Mucosa of gallbladder (tissue), 1 donor: ENCODE measurements around the gene ITGBL1. TPM values are rescaled to one million over a fixed set of nuclear protein-coding genes. Genes with fewer than 3 reads are reported as not detected.
"Not testable (repeated sequence)": the region's sequence is repeated elsewhere in the genome, so short reads cannot be mapped to it uniquely, and the experiment has no call there.

Source experiments
- DNase-seq: peaks from one replicate; pipeline ENCODE4 v3.0.0-alpha.2; 2020; ENCODE audit warnings: low spot score
- total RNA-seq: library from RNA; stranded (reverse); gene quantifications from one replicate; pipeline ENCODE4 v1.2.1, GENCODE V29; 2021
- donor health status: DM: no; HTN: no; CAD: no.

The ITGBL1 gene
- total RNA-seq, 1 donor from 2014 or later = 16.2 TPM

- no peak for DNase-seq
Measured at GRCh38 chr13:101511766-101512165, 59.3 kb downstream of the ITGBL1 start.

DNA sequence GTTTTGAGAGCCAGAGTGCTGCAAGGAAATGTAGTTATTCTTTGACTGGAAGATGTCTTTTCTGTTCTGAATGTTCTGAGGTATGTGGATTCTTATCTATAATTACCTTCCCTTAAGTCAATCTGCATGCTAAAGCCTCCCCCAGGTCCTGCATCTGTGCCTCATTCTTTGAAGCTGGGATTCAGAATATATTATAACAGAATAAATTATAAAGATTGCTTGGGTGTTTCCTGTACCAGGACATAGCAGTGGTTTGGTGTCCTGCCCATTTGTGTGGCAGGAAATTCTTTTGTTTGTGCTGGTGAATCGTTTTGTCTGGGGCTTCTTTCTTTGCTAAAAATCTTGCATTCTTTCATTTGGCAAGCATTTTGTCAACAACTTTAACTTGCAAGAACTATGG, 60.2 kb downstream of the ITGBL1 start:
- no peak for DNase-seq

DNA sequence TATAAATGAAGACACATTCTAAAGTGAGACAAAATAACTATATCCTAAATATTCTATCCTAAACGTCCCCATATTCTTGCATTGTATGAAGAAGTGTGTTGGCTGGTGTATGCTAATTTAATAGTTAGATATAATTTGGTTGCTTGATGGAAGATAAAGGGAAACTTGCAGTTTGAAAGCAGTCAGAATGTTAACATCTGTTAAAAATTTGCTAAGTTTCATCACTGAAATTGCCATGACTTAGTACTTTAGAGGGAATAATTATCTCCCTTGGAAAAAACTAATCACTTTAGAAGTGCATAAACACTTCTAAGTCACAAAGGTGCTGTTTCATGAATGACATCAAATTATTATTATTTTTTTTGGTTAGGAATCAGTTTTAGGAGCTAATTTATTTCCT, 61.6 kb downstream of the ITGBL1 start:
- no peak for DNase-seq

DNA sequence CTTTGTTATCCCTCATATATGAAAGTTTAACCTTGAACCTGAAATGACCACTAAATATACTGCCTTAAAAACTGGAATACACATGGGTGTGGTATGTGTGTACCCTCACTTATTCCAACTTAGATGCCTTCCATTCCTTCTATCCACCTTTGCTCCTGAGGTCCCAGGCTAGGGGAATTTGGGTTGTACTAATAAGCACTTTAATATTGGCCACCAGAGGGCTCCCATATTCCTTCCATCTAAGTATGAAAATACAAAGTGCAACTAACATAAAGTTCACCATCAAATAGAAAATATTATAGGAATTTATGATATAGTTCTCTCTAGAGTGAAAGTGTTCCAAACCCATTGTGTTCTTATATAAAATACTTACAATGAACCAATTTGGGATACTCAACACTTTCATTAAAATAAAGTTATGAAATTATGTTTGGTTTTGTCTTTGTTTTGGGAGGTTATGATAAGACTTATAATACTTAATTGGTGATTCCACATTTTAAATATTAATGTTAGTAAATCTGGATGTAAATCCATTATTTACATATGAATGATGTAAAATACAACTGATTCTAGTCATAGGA, 62.3 kb downstream of the ITGBL1 start:
- peak; percentile 36 for DNase-seq

GRCh38 chr13:101515504-101515903, 63.0 kb downstream of the ITGBL1 start:
- no peak for DNase-seq

GRCh38 chr13:101516262-101516661, 63.8 kb downstream of the ITGBL1 start:
- DNase-seq = no peak

DNA sequence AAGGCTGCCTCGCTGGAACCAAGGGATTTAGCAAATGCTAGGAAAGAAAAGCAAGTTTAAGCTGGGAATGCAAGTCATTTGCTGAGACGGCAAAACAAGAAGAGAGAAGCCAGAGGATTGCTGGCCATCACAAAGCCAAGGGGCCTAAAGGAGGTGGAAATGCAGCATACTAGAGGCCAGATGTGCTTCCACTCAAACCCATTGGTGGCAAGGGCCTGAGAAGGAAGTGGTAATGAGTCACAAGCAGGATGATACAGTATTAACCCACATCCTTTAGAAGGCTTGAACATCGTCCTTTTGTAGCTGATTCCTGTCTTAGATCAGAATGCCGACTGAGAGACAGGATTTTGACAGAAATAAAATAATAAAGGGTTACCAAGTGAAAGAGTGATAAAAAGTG, 68.2 kb downstream of the ITGBL1 start:
- no peak for DNase-seq

- no peak for DNase-seq
Measured at GRCh38 chr13:101521371-101521770, 68.9 kb downstream of the ITGBL1 start.

- DNase-seq = no peak
Measured at GRCh38 chr13:101522607-101523006, 70.1 kb downstream of the ITGBL1 start.

GRCh38 chr13:101523154-101524131, 71.0 kb downstream of the ITGBL1 start:
- DNase-seq = no peak

- no peak for DNase-seq
Measured at GRCh38 chr13:101527130-101527529, 74.7 kb downstream of the ITGBL1 start.

DNA sequence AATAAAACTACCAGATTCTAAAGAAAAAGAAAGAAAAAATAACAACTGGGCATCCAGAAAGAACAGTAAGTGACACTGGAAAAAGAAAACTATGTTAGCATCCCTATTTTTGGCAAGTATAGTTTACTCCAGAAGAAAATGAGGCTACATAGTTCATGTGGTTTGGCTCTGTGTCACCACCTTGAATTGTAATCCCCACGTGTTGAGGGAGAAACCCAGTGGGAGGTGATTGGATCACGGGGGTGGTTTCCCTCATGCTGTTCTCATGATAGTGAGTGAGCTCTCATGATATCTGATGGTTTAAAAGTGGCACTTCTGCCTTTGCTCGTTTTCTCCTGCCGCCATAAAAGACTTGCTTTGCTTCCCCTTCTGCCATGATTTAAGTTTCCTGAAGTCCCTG, 76.9 kb downstream of the ITGBL1 start:
- DNase-seq = no peak

GRCh38 chr13:101530293-101530692, 77.8 kb downstream of the ITGBL1 start:
- no peak for DNase-seq

- no peak for DNase-seq
Measured at GRCh38 chr13:101535192-101535746, 82.8 kb downstream of the ITGBL1 start.

DNA sequence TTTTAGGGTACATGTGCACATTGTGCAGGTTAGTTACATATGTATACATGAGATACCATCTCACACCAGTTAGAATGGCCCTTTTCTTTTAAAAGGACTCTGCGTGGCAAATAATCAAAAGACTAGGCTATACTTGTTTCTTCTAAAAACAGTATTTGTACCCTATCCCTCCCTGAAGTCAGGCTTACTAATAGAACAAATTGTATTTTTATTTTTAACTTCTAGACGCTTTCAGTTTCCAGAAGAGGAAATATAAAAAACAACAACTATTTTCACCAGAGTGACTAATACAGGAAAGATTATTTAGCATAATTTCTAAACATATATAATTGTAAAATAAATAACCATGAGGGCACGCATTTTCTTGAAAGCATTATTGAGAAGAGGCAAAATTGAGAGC, 83.6 kb downstream of the ITGBL1 start:
- DNase-seq = no peak

DNA sequence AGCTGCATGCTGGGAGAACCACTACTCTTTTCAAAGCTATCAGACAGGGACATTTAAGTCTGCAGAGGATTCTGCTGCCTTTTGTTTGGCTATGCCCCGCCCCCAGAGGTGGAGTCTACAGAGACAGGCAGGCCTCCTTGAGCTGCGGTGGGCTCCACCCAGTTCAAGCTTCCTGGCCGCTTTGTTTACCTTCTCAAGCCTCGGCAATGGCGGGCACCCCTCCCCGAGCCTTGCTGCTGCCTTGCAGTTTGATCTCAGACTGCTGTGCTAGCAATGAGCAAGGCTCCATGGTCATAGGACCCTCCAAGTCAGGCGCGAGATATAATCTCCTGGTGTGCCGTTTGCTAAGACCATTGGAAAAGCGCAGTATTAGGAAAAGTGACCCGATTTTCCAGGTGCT, 92.1 kb downstream of the ITGBL1 start:
- DNase-seq = not testable (repeated sequence)

DNA sequence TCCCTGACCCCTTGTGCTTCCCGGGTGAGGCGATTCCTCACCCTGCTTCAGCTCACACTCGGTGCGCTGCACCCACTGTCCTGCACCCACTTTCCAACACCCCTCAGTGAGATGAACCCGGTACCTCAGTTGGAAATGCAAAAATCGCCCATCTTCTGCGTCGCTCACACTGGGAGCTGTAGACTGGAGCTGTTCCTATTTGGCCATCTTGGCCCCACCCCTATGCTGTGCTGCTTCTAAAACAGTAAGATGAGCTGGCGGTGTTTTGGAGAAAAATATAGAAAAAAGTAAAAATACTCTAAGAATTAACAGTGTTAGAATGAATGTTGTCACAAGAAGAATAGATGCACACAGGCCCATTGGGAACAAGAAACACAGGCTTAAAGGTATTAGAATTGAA, 92.5 kb downstream of the ITGBL1 start:
- no peak for DNase-seq

DNA sequence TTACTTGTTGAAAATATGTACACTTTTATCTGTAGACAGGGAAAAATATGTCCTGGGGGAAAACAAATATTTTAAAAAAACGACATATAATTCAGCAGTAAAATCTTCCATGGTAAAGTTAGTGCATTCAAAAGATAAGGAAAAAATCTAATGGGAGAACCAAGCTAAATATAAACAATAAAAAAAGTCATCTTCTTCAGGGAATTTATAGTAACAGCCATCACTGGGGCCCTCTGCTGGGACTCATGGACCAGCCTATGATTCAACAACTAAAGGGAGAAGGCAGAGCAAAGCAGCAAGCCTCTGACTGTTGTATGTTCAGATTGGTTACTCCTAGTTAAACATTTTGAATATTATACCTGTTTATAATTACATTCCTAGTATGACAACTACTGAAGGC, 93.0 kb downstream of the ITGBL1 start:
- no peak for DNase-seq

DNA sequence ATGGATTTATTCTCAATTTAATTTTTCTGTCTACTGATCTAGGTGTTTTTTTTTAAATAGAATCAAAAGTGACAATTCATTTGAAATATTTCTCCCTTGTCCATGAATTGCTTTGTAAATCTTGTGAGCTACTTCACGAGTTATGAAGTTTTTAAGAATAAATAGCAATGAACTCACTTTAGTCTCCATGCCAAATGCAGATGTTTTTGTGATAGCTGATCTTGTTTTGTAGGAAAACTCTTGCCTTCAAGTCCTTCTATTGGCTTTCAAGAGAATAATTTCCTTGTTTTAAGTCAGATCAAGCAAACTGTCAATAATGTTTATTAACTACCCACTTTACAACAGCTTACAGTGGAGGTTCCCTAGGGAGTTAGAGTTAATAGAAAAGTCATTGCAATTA, 99.8 kb downstream of the ITGBL1 start:
- no peak for DNase-seq

GRCh38 chr13:101552786-101553185, 100.3 kb downstream of the ITGBL1 start:
- DNase-seq = no peak

DNA sequence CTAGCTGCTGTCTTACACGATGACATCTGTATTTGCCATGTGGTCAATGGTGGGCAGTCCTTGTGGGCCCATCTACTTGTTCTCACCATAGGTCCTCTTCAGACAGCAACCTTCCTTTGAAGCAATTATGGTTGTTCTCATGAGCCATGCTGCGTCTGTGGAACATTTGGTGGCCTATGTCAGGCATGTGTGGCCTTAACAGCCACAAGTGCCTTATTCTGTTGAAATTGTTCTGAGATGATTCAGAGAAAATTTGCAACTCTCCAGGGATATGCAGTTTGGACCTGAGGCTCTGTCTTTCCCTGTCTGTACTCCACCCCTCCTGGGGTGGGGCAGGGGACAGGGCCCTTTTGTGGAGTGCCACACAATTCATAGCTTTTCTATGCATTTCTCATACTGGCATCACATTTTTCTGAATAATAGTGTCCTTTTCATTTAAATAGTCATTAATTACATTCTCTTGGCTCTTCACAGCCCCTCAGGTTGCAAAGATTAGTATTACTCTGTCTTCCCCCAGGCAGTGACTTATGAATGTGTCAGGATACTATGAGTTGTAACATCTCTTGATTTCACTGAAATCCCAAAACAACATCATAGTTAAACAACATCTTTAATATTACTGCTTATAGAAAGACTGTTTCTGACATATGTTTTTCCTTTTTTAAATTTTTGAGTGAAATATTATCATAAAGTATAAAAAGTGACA, 102.1 kb downstream of the ITGBL1 start:
- DNase-seq = no peak

- no peak for DNase-seq
Measured at GRCh38 chr13:101555610-101556009, 103.1 kb downstream of the ITGBL1 start.
